AG04449 (cell line): Measurements from ENCODE around the gene DLEC1.

ENCODE experiments used
- CTCF ChIA-PET: fragments of 350-600 bp; formaldehyde crosslinking; extraction: SDS; loops from one replicate; lab custom pipeline; 2021; ENCODE audit warnings: antibody characterized with exemption; lab: Yijun Ruan, JAX
- POLR2A ChIA-PET: fragments of 400-600, 350-600 bp; formaldehyde crosslinking; extraction: SDS; loops from one replicate; lab custom pipeline; 2020; ENCODE audit warnings: antibody characterized with exemption, inconsistent platforms; lab: Yijun Ruan, JAX
- DNase-seq: peaks from one replicate; pipeline ENCODE4 v3.0.0-alpha.2; 2010; ENCODE audit warnings: low read depth, low spot score
- H3K4me3 ChIP-seq: 2 replicates; pipeline ENCODE4 v1.5.1; 2011; ENCODE audit warnings: low read depth, mild to moderate bottlenecking, control low read depth, low read length
- TF ChIP-seq, protein P1 (sequence below): IDR thresholded peaks from one replicate; pipeline ENCODE4 v1.5.1; 2011; ENCODE audit warnings: mild to moderate bottlenecking, moderate library complexity, low read length, control low read depth, inconsistent platforms; ENCODE audit not compliant: insufficient read depth; ENCODE audit errors: missing control alignments

The DLEC1 gene, protein sequence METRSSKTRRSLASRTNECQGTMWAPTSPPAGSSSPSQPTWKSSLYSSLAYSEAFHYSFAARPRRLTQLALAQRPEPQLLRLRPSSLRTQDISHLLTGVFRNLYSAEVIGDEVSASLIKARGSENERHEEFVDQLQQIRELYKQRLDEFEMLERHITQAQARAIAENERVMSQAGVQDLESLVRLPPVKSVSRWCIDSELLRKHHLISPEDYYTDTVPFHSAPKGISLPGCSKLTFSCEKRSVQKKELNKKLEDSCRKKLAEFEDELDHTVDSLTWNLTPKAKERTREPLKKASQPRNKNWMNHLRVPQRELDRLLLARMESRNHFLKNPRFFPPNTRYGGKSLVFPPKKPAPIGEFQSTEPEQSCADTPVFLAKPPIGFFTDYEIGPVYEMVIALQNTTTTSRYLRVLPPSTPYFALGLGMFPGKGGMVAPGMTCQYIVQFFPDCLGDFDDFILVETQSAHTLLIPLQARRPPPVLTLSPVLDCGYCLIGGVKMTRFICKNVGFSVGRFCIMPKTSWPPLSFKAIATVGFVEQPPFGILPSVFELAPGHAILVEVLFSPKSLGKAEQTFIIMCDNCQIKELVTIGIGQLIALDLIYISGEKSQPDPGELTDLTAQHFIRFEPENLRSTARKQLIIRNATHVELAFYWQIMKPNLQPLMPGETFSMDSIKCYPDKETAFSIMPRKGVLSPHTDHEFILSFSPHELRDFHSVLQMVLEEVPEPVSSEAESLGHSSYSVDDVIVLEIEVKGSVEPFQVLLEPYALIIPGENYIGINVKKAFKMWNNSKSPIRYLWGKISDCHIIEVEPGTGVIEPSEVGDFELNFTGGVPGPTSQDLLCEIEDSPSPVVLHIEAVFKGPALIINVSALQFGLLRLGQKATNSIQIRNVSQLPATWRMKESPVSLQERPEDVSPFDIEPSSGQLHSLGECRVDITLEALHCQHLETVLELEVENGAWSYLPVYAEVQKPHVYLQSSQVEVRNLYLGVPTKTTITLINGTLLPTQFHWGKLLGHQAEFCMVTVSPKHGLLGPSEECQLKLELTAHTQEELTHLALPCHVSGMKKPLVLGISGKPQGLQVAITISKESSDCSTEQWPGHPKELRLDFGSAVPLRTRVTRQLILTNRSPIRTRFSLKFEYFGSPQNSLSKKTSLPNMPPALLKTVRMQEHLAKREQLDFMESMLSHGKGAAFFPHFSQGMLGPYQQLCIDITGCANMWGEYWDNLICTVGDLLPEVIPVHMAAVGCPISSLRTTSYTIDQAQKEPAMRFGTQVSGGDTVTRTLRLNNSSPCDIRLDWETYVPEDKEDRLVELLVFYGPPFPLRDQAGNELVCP (N-terminal part only)

DNA sequence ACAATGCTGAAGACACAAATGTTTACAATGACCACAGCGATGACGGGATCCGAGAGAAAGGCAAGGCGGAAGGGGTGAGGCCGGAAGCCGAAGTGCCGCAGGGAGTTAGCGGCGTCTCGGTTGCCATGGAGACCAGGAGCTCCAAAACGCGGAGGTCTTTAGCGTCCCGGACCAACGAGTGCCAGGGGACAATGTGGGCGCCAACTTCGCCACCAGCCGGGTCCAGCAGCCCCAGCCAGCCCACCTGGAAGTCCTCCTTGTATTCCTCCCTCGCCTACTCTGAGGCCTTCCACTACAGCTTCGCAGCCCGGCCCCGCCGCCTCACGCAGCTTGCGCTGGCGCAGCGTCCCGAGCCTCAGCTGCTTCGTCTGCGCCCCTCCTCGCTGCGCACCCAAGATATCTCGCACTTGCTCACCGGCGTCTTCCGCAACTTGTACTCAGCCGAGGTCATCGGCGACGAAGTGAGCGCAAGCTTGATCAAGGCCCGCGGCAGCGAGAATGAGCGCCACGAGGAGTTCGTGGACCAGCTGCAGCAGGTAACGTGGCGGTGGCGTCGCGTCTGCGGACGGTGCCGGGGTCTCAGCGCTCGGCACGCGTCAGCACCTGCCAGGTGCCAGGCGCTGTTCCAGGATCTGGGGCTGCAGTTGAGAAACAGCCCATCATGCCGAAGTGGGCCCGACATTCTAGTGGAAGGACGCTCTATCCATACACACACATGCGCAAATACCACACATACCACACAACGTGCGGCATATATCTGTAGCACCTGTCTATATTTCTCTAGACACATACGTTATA is at the start of gene DLEC1:
DLEC1 (plus strand) TSS at position 108 of the 798 bp plus-strand sequence; CDS start at position 126, 18 bp downstream.
- DNase-seq = no peak
- CTCF ChIA-PET = interaction anchor here (1.0 to 1.2 kb wide), 2 partner anchors 10 to 65 kb away, joined by 3 read pairs; partner anchors contain the start of gene PLCD1
- TF ChIP-seq, protein P1, sequence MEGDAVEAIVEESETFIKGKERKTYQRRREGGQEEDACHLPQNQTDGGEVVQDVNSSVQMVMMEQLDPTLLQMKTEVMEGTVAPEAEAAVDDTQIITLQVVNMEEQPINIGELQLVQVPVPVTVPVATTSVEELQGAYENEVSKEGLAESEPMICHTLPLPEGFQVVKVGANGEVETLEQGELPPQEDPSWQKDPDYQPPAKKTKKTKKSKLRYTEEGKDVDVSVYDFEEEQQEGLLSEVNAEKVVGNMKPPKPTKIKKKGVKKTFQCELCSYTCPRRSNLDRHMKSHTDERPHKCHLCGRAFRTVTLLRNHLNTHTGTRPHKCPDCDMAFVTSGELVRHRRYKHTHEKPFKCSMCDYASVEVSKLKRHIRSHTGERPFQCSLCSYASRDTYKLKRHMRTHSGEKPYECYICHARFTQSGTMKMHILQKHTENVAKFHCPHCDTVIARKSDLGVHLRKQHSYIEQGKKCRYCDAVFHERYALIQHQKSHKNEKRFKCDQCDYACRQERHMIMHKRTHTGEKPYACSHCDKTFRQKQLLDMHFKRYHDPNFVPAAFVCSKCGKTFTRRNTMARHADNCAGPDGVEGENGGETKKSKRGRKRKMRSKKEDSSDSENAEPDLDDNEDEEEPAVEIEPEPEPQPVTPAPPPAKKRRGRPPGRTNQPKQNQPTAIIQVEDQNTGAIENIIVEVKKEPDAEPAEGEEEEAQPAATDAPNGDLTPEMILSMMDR = no peak
- peak within 1 kb of the TSS; percentile 55 for H3K4me3 ChIP-seq
- POLR2A ChIA-PET = interaction anchor here (1.6 kb wide), 1 partner anchor 10 kb away, joined by 5 read pairs; the partner anchor contains the start of gene PLCD1

- POLR2A ChIA-PET = no interaction called here
- DNase-seq = no peak
- H3K4me3 ChIP-seq = no peak overlapping the region
- TF ChIP-seq, protein P1 = no peak
- CTCF ChIA-PET = interaction anchor here (2.3 kb wide), 1 partner anchor 16 kb away, joined by 7 read pairs; no protein-coding TSS in a partner anchor
These were observed 49.1 kb upstream of the DLEC1 start for GRCh38 chr3:37989821-37990480.

DNA sequence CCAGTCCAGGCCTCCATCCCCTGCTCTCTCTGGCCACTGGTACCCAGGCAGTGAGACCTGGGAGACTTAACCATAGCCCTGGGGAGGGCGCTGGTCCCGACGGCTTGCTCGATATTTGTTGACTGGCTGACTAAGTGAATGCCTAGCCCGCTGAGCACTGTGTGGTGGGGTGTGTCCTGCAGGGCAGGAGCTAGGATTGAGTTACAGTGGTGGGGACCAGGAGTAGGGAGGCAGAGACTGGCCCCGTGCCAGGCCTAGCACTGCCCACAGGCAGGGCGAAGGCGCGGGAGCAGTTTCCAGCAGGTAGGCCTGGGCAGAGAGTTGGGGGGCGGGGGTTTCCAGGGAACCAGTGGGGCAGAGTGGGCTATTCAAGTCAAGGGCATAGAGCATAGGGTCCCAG is 48.5 kb upstream of the DLEC1 start, which contains the start of gene VILL:
VILL (plus strand) TSS at position 260 of the 400 bp plus-strand sequence. CDS start 2,887 bp downstream, outside the sequence.
- DNase-seq = no peak
- H3K4me3 ChIP-seq = no peak within 1 kb of the TSS

GRCh38 chr3:37991109-37991508 is 47.9 kb upstream of the DLEC1 start:
- DNase-seq = no peak
- ChIA-PET CTCF (interaction anchor here (2.3 kb wide), 1 partner anchor 17 kb away, joined by 7 read pairs; no protein-coding TSS in a partner anchor), POLR2A (no interaction called here)
- TF ChIP-seq, protein P1 = no peak
- H3K4me3 ChIP-seq = no peak overlapping the region

More for the DNA sequence above, 48.5 kb upstream of the DLEC1 start, which contains the start of gene VILL:
- POLR2A ChIA-PET = no interaction called here
- TF ChIP-seq, protein P1 = no peak
- CTCF ChIA-PET = interaction anchor here (2.3 kb wide), 1 partner anchor 16 kb away, joined by 7 read pairs; no protein-coding TSS in a partner anchor
